ENCODE results near the gene LSP1. TPM values are rescaled to one million over a fixed set of nuclear protein-coding genes. Genes with fewer than 3 reads are reported as not detected.

LSP1 gene
- total and polyA plus RNA-seq, 2 of the 8 experiments (the other 6 are each of a cell fraction or from before 2014, with no cell fraction given) = 0.03 TPM; not detected in 1

DNA sequence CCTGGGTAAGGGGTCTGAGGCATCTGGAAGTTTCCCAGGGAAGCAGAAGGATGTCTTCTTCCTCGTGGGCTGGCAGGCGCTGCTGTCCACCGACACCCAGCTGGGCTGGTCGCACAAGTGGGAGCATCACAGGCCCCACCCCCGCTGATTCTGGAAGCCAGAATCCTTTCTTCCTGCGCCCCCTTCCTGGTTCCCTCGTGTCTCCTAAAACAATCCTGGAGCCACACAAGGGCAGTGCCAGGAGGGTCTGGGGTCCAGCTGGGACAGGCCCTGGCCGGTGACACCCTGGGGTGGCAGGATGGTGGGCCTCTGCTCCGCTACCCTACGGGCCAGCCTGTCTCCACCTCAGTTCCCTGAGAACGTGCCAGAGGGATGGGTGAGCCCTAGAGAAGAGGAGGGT is 4.2 kb downstream of the LSP1 start:
- CTCF ChIA-PET (ENCODE audit: partially characterized antibody) = interaction anchor here (0.8 to 15.7 kb wide), 8 partner anchors 13 to 448 kb away, joined by 3 to 232 read pairs (median 8); no protein-coding TSS in a partner anchor
- 0 out of 7 replicates have a peak, but pooled peaks cover 0 to 3% (median 0%) of the 10 kb centered on the region in 4 experiments for H3K4me1 ChIP-seq (replicated peaks in 1 of 4; ENCODE audit: control insufficient read depth in 3 of 4, insufficient read depth in 4 of 4, low read length in 3 of 4)
- no peak overlapping the region for H2BK12ac ChIP-seq (ENCODE audit: low read depth, low read length)
- WGBS, 2 experiments (ENCODE audit: extremely low coverage in 1 of 2, insufficient coverage in 1 of 2, insufficient read length in 1 of 2, insufficient replicate concordance in 2 of 2, low coverage in 1 of 2, low lambda C conversion rate in 2 of 2, missing lambda C conversion rate in 1 of 2) = 89% methylated on average over 10 of the region's 11 CpGs; no CpG with 5 or more reads in 1 of the 2 experiments
- H4K5ac ChIP-seq (ENCODE audit: insufficient read length, low read depth, low read length) = no peak overlapping the region
- H2BK5ac ChIP-seq (ENCODE audit: low read depth, low read length) = no peak overlapping the region
- H3K14ac ChIP-seq (ENCODE audit: insufficient read length) = no peak overlapping the region
- TF ChIP-seq POLR2AphosphoS5 (IDR thresholded peaks at IDR 0.05; ENCODE audit: low read depth, low read length) (no peak), CHD1 (IDR thresholded peaks at IDR 0.05; ENCODE audit: low read depth, low read length) (no peak), CHD2 (IDR thresholded peaks at IDR 0.05; ENCODE audit: low read length) (no peak), PHF8 (conservative IDR thresholded peaks at IDR 0.05; ENCODE audit: low read depth, low read length) (no peak), BACH1 (IDR thresholded peaks at IDR 0.05; ENCODE audit: low read length) (no peak), SUZ12 (IDR thresholded peaks at IDR 0.05; ENCODE audit: low read length) (no peak), SRF (IDR thresholded peaks at IDR 0.05; ENCODE audit: low read depth, low read length) (no peak), GABPA (IDR thresholded peaks at IDR 0.05; ENCODE audit: borderline replicate concordance, insufficient read depth, low read length) (no peak), RFX5 (IDR thresholded peaks at IDR 0.05; ENCODE audit: borderline replicate concordance, low read depth, low read length) (no peak), SIN3A (conservative IDR thresholded peaks at IDR 0.05 in 1 of 2, IDR thresholded peaks at IDR 0.05 in 1 of 2; ENCODE audit: low read depth in 1 of 2, low read length in 2 of 2) (no peak), RAD21 (IDR thresholded peaks at IDR 0.05 in 1 of 2, conservative IDR thresholded peaks at IDR 0.05 in 1 of 2; ENCODE audit: low read depth in 2 of 2, low read length in 2 of 2) (no peak)
- no peak overlapping the region for H3K4me3 ChIP-seq (ENCODE audit: extremely low read depth in 1 of 4, insufficient read depth in 2 of 4, low read depth in 3 of 4, low read length in 4 of 4)
- H3K9me3 ChIP-seq (ENCODE audit: insufficient read depth in 2 of 2, low read depth in 1 of 2, low read length in 1 of 2) = no peaks in the 10 kb centered on the region
- H3K27me3 ChIP-seq (replicated peaks in 1 of 4; ENCODE audit: control insufficient read depth in 3 of 4, extremely low read depth in 1 of 4, insufficient read depth in 3 of 4, low read length in 3 of 4) = no peaks in the 10 kb centered on the region; a peak in 1 of 7 replicates
- no peak overlapping the region for H2BK120ac ChIP-seq (replicated peaks; ENCODE audit: low read depth, low read length)
- no peaks in the 10 kb centered on the region for H3K36me3 ChIP-seq (ENCODE audit: control insufficient read depth in 2 of 4, insufficient read depth in 4 of 4, low read length in 3 of 4)
- H3K27ac ChIP-seq (ENCODE audit: low read depth, low read length) = no peak overlapping the region
- peaks cover 0 to 2% of the 10 kb centered on the region in 2 experiments for H4K20me1 ChIP-seq (replicated peaks in 1 of 2; ENCODE audit: control insufficient read depth in 1 of 2, insufficient read depth in 2 of 2, low read length in 2 of 2)
- H3K4ac ChIP-seq (replicated peaks; ENCODE audit: insufficient read length, low read depth, low read length) = no peak overlapping the region
- FAIRE-seq = no peak
- H3K4me2 ChIP-seq (ENCODE audit: insufficient read depth in 1 of 2, low read depth in 2 of 2, low read length in 2 of 2) = no peak overlapping the region
- no peak overlapping the region for H2AK5ac ChIP-seq (ENCODE audit: low read depth, low read length)
- H2BK15ac ChIP-seq (ENCODE audit: low read length) = no peak overlapping the region
- no peak overlapping the region for H3K23ac ChIP-seq (ENCODE audit: insufficient read length)
- no peak overlapping the region for H4K8ac ChIP-seq (ENCODE audit: extremely low read depth, insufficient read depth, low read length)
- H2AFZ ChIP-seq (ENCODE audit: low read length) = no peak overlapping the region
- no peaks in the 10 kb centered on the region for H3K79me1 ChIP-seq (ENCODE audit: low read depth, low read length)
- POLR2A ChIA-PET (ENCODE audit: partially characterized antibody) = interaction anchor here (1.0 to 1.1 kb wide), 2 partner anchors 21 to 293 kb away, joined by 3 to 4 read pairs; no protein-coding TSS in a partner anchor
- no peak overlapping the region for H3K9ac ChIP-seq (replicated peaks in 1 of 4; ENCODE audit: extremely low read depth in 1 of 4, low read depth in 3 of 4, low read length in 3 of 4)
- DNase-seq (ENCODE audit: low read depth in 1 of 2, low spot score in 2 of 2) = no peak
- no peak overlapping the region for H2BK20ac ChIP-seq (ENCODE audit: low read length)
- H3K23me2 ChIP-seq (ENCODE audit: low read depth, low read length) = peaks cover 11% of the 10 kb centered on the region; the same call in 1 of the 2 replicates
- H3K79me2 ChIP-seq (ENCODE audit: control insufficient read depth in 1 of 2, insufficient read depth in 2 of 2, low read length in 2 of 2) = no peaks in the 10 kb centered on the region
- H3K18ac ChIP-seq (ENCODE audit: extremely low read depth, low read length) = no peak overlapping the region; the same call in 1 of the 2 replicates
- no peak overlapping the region for H3K56ac ChIP-seq (replicated peaks; ENCODE audit: insufficient read length, low read depth, low read length)
- no peak overlapping the region for H4K91ac ChIP-seq (replicated peaks; ENCODE audit: insufficient read length, low read length)

All from H1 (cell line).